Right lobe of liver (tissue), 6 donors: ENCODE results near the gene OMG. TPM values are rescaled to one million over a fixed set of nuclear protein-coding genes. Genes with fewer than 3 reads are reported as not detected.

Experiments
- ATAC-seq, 4 donors: fragments of 200-7000 bp; cut with Tn5 transposase; one replicate each; pipeline ENCODE4 v1.9.1; 2020; ENCODE audit warnings: mild to moderate bottlenecking in 4 of 4, moderate library complexity in 4 of 4
- DNase-seq, 3 donors: peaks; one replicate each; pipeline ENCODE4 v3.0.0-alpha.2; 2020
- H3K27ac ChIP-seq, 3 donors: fragments of 200-600 bp; one replicate each; pipeline ENCODE4 v1.8.0; 2022
- H3K27me3 ChIP-seq, 2 donors: fragments of 200-600 bp; one replicate each; pipeline ENCODE4 v1.8.0; 2022
- H3K36me3 ChIP-seq, 4 donors: fragments of 200-600 bp; sonication (generic) in 1 of 4; one replicate each; pipeline versions ENCODE4 v1.5.1 to v1.8.0; 2017 to 2022; ENCODE audit warnings: control low read depth in 1 of 4
- H3K4me1 ChIP-seq, 4 donors: fragments of 200-600 bp; sonication (generic) in 1 of 4; one replicate each; pipeline versions ENCODE4 v1.5.1 to v1.8.0; 2017 to 2022; ENCODE audit warnings: control low read depth in 1 of 4
- H3K4me3 ChIP-seq, 3 donors: fragments of 200-600 bp; one replicate each; pipeline ENCODE4 v1.8.0; 2022
- H3K9me3 ChIP-seq, 4 donors: fragments of 200-600 bp; sonication (generic) in 1 of 4; one replicate each; pipeline versions ENCODE4 v1.5.1 to v1.8.0; 2017 to 2022; ENCODE audit warnings: control low read depth in 1 of 4
- POLR2A ChIP-seq: fragments of 450-650 bp; IDR thresholded peaks from one replicate; pipeline ENCODE4 v1.6.1; 2017; ENCODE audit warnings: antibody characterized with exemption, mild to moderate bottlenecking
- WGBS: methylation state at CpG from one replicate; pipeline ENCODE4 v1.1.6; 2018; ENCODE audit warnings: low coverage, low lambda C conversion rate; ENCODE audit not compliant: insufficient coverage; ENCODE audit errors: missing lambda C conversion rate; 5-methylcytosine and 5-hydroxymethylcytosine counted together
- intact Hi-C, 2 donors: fragments of 100-400 bp; cut with DNase I; formaldehyde crosslinking; loops; one replicate each; pipeline versions ENCODE4 v1.11.2 to v1.14.1; 2022
- total RNA-seq, 6 experiments: library from RNA; depleted of rRNA in 2 of 6; stranded (reverse); fragments of >200 nt in 2 of 6; fragmentation: NEBNext Ultra II Directional in 3 of 6; extraction: Animal tissue kit (Norgen Biotek cat#: 25700) in 3 of 6; gene quantifications; one replicate each; pipeline versions ENCODE4 v1.1.0 to v1.2.4, GENCODE V29; 2016 to 2023
- TF ChIP-seq, protein P1 (sequence below), 4 donors: fragments of 200-600 bp in 3 of 4; fragments of 450-650 bp in 1 of 4; IDR thresholded peaks; one replicate each; pipeline versions ENCODE4 v1.5.1 to v1.8.0; 2016 to 2022; ENCODE audit warnings: antibody characterized with exemption in 4 of 4, mild to moderate bottlenecking in 2 of 4
- donor health status: DM: no; HTN: yes; CAD: no.
- donor health status: DM: no; HTN: no; CAD: no.
- donor health status: DM: no; HTN: no; CAD: no.
- donor health status: DM: no; HTN: yes; CAD: no.
- donor health status: DM: no; HTN: yes; CAD: no.

OMG gene
- total RNA-seq, 6 experiments from 2014 or later, result 0.29 to 0.62 TPM; not detected in 4

- WGBS, result 69% methylated on average over 1 of the region's 1 CpG
- TF ChIP-seq, protein P1, sequence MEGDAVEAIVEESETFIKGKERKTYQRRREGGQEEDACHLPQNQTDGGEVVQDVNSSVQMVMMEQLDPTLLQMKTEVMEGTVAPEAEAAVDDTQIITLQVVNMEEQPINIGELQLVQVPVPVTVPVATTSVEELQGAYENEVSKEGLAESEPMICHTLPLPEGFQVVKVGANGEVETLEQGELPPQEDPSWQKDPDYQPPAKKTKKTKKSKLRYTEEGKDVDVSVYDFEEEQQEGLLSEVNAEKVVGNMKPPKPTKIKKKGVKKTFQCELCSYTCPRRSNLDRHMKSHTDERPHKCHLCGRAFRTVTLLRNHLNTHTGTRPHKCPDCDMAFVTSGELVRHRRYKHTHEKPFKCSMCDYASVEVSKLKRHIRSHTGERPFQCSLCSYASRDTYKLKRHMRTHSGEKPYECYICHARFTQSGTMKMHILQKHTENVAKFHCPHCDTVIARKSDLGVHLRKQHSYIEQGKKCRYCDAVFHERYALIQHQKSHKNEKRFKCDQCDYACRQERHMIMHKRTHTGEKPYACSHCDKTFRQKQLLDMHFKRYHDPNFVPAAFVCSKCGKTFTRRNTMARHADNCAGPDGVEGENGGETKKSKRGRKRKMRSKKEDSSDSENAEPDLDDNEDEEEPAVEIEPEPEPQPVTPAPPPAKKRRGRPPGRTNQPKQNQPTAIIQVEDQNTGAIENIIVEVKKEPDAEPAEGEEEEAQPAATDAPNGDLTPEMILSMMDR (IDR thresholded peaks at IDR 0.05), result no peak
- no peak for TF ChIP-seq POLR2A
Measured at GRCh38 chr17:31273516-31273915, 23.5 kb downstream of the OMG start.

DNA sequence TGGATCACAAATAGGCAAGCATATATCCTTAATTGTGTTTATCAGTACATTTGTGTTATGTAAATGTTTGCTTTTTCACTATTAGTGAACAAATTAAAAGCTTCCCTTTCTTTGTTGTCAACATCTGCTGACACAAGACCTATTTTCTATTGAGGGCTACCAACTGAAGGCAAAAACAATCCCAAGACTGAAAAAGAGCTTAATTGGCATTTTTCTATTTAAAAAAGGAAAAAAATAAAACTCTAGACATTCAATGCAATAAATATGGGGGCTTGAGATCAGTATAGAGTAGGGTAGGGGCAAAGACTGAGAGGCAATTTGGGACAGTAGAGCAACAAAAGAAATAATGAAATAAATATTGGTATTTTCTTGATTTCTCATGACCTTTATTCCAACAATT, 24.2 kb downstream of the OMG start:
- Histone ChIP-seq H3K27me3 (no peaks in the 10 kb centered on the region), H3K4me1 (peaks cover 0 to 5% (median 0%) of the 10 kb centered on the region in 4 donors), H3K27ac (no peak overlapping the region), H3K36me3 (no peaks in the 10 kb centered on the region), H3K4me3 (no peak overlapping the region), H3K9me3 (no peaks in the 10 kb centered on the region)
- intact Hi-C loops, result no loop called here
- no peak for TF ChIP-seq POLR2A
- TF ChIP-seq, protein P1 (IDR thresholded peaks at IDR 0.05), result no peak
- no peak for ATAC-seq
- no peak for DNase-seq

More at GRCh38 chr17:31273516-31273915, 23.5 kb downstream of the OMG start:
- peaks cover 0 to 5% (median 0%) of the 10 kb centered on the region in 4 donors for H3K4me1 ChIP-seq
- DNase-seq, result no peak
- H3K27me3 ChIP-seq, result no peaks in the 10 kb centered on the region
- H3K36me3 ChIP-seq, result no peaks in the 10 kb centered on the region
- ATAC-seq, result no peak
- H3K27ac ChIP-seq, result no peak overlapping the region
- H3K4me3 ChIP-seq, result no peak overlapping the region
- intact Hi-C loops, result no loop called here
- H3K9me3 ChIP-seq, result no peaks in the 10 kb centered on the region

DNA sequence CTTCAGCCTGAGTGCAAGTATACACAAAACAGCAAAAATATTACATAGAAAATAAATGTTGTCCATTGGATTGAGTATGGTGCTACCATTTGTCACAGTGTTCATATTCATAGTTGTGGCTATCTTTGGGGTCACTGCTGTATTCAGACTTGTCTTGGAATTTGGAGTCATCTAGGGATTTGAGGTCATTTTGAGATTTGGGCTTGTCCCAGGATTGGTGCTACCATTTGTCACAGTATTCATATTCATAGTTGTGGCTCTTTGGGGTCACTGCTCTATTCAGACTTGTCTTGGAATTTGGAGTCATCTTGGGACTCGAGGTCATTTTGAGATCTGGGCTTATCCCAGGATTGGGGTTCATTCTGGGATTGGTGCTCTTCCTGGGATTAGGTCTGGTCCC, 24.8 kb downstream of the OMG start:
- intact Hi-C loops, result no loop called here
- Histone ChIP-seq H3K27ac (no peak overlapping the region), H3K4me3 (no peak overlapping the region), H3K4me1 (peaks cover 0 to 5% (median 0%) of the 10 kb centered on the region in 4 donors), H3K9me3 (no peaks in the 10 kb centered on the region), H3K36me3 (no peaks in the 10 kb centered on the region), H3K27me3 (no peaks in the 10 kb centered on the region)
- 89% methylated on average over 1 of the region's 1 CpG for WGBS
- no peak for DNase-seq
- no peak for TF ChIP-seq POLR2A
- TF ChIP-seq, protein P1 (IDR thresholded peaks at IDR 0.05), result no peak
- no peak for ATAC-seq

GRCh38 chr17:31269578-31269983, 27.5 kb downstream of the OMG start:
- Histone ChIP-seq H3K27ac (no peak overlapping the region), H3K4me1 (peaks cover 0 to 5% (median 0%) of the 10 kb centered on the region in 4 donors), H3K36me3 (no peaks in the 10 kb centered on the region), H3K4me3 (no peak overlapping the region), H3K9me3 (no peaks in the 10 kb centered on the region), H3K27me3 (no peaks in the 10 kb centered on the region)
- no peak for DNase-seq
- 50% methylated on average over 1 of the region's 1 CpG for WGBS
- no peak for TF ChIP-seq POLR2A
- TF ChIP-seq, protein P1 (IDR thresholded peaks at IDR 0.05), result no peak
- intact Hi-C loops, result no loop called here
- peak in 1 of 4 donors; percentile 37 for ATAC-seq

GRCh38 chr17:31269036-31269577, 27.9 kb downstream of the OMG start:
- Histone ChIP-seq H3K27me3 (no peaks in the 10 kb centered on the region), H3K9me3 (no peaks in the 10 kb centered on the region), H3K4me3 (no peak overlapping the region), H3K4me1 (peaks cover 0 to 5% (median 0%) of the 10 kb centered on the region in 4 donors), H3K36me3 (no peaks in the 10 kb centered on the region), H3K27ac (no peak overlapping the region)
- no peak for DNase-seq
- WGBS, result 94% methylated on average over 2 of the region's 2 CpGs
- intact Hi-C loops, result no loop called here
- TF ChIP-seq, protein P1 (IDR thresholded peaks at IDR 0.05), result no peak
- TF ChIP-seq POLR2A, result no peak
- ATAC-seq, result peak in 2 of 4 donors; percentile 12 to 17
